Choroid plexus epithelial cell (primary cell): ENCODE measurements around the gene CNDP1.

Experiments used
- DNase-seq: peaks from one replicate; pipeline ENCODE4 v3.0.0-alpha.2; 2010; ENCODE audit warnings: low read depth
- H3K4me3 ChIP-seq: 2 replicates; pipeline ENCODE4 v1.5.1; 2011; ENCODE audit warnings: low read depth, mild to moderate bottlenecking, control low read depth, low read length, moderate library complexity
- TF ChIP-seq, protein P1 (sequence below): conservative IDR thresholded peaks from 2 replicates; pipeline ENCODE4 v1.5.1; 2011; ENCODE audit warnings: low read depth, mild to moderate bottlenecking, control low read depth, inconsistent platforms, low read length, moderate library complexity

The CNDP1 gene

DNA sequence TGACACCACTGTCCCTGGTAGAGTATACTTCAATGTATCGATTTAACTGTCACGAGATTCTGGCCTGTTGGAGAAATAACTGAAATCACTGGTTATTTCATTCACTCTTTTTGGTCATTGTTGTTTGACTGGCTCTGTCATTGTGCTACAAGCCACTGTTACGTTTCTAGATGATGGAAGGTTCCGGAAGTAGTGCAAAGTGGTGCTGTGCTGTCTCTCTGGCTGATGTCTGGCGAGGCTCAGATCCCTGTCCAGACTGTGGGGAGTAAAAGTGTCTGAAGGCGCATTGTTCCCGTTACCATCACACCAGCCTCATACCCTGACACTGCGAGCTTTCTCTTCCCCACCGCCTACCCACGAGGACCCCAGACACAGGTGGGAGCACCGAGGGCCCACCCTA is 11.7 kb downstream of the CNDP1 start:
- no peak for DNase-seq
- H3K4me3 ChIP-seq = no peak overlapping the region
- TF ChIP-seq, protein P1, sequence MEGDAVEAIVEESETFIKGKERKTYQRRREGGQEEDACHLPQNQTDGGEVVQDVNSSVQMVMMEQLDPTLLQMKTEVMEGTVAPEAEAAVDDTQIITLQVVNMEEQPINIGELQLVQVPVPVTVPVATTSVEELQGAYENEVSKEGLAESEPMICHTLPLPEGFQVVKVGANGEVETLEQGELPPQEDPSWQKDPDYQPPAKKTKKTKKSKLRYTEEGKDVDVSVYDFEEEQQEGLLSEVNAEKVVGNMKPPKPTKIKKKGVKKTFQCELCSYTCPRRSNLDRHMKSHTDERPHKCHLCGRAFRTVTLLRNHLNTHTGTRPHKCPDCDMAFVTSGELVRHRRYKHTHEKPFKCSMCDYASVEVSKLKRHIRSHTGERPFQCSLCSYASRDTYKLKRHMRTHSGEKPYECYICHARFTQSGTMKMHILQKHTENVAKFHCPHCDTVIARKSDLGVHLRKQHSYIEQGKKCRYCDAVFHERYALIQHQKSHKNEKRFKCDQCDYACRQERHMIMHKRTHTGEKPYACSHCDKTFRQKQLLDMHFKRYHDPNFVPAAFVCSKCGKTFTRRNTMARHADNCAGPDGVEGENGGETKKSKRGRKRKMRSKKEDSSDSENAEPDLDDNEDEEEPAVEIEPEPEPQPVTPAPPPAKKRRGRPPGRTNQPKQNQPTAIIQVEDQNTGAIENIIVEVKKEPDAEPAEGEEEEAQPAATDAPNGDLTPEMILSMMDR = no peak

DNA sequence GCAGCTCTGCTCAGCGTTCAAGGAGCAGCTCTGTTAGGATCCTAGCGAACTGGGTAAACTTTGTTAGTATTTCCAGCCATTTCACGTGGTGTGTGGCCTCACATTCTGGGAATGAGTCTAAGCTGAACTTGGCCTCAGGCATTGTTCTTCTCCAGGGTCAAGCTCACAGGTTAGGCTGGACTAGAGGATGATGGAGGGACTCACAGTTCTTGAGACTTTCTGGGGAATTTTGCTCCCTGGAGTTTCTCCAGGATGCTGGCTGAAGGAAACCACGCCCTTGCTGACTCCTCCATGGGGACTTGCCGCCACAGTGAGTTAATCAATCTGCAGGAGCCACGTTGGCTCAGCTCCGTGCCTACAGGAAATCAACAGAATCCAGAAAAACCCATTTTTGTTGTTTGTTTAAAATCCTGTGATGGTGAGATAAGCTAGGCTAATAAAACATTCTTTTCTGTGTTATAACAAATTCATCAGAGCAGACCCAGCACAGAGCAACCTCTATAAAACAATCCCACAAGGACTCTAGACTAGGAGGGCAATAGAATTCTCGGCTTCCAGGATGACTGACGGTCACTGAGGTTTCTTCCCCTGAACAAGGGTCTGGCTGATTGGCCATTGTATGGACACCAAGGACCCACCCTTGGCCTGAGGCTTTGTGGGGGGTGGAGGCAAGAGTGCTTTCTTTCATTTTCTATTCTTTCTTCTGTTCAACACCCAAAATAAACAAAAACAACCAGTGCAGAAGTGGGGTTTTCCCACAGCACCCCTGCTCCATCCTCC is 12.6 kb downstream of the CNDP1 start:
- no peak overlapping the region for H3K4me3 ChIP-seq
- peak; percentile 24 for DNase-seq
- TF ChIP-seq, protein P1 = no peak

DNA sequence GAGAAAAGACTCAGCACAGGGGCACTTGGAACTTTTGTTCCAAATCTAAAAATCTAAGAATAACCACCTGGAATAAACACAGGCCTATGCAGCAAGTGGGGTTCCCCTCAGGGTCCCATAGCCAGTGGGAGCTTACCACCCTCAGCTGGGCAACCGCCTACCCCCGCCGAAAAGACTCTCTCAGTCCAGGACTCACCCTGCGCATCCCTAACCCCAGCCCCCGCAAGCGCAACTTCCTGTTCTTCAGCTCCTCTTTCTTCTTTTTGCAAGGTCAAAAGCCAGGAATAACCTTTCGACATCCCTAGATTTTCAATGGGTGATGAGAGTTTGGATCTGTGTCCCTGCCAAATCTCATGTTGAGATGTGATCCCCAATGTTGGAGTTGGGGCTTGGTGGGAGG is 13.6 kb downstream of the CNDP1 start:
- DNase-seq = no peak
- TF ChIP-seq, protein P1 = no peak
- H3K4me3 ChIP-seq = no peak overlapping the region

DNA sequence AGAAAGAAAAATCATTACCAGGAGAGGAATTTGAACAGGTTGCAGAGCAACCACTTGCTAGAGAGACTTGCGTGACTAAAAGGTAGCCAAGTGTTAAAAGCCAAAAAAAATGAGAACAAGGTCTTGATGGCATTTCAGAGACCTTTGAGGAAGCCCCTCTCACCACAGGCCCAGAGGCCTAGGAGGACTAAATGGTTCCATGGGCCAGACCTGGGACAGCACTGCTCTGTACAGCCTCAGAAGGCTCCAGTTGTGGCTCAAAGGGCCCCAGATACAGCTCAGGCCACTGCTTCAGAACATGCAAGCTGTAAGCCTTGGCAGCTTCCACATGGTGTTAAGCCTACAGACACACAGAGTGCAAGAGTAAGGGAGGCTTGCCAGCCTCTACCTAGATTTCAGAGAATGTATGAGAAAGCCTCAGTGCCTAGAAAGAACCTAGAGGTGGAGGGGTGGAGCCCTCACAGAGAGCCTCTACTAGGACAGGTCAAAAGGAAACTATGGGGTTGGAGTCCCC is 15.3 kb downstream of the CNDP1 start:
- no peak overlapping the region for H3K4me3 ChIP-seq
- DNase-seq = no peak
- TF ChIP-seq, protein P1 = no peak

DNA sequence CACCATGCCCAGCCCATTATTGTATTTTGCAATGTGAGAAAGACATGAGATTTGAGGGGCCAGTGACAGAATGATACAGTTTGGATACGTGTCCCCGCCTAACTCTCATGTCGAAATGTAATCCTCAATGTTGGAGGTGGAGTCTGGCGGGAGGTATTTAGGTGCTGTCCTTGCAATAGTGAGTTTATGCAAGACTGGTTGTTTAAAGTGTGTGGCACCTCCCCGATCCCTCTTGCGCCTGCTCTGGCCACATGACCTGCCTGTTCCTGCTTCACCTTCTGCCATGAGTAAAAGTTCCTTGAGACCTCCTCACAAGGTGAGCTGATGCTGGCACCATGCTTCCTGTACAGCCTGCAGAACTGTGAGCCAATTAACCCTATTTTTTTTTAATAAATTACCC is 16.6 kb downstream of the CNDP1 start:
- no peak overlapping the region for H3K4me3 ChIP-seq
- TF ChIP-seq, protein P1 = no peak
- DNase-seq = no peak

DNA sequence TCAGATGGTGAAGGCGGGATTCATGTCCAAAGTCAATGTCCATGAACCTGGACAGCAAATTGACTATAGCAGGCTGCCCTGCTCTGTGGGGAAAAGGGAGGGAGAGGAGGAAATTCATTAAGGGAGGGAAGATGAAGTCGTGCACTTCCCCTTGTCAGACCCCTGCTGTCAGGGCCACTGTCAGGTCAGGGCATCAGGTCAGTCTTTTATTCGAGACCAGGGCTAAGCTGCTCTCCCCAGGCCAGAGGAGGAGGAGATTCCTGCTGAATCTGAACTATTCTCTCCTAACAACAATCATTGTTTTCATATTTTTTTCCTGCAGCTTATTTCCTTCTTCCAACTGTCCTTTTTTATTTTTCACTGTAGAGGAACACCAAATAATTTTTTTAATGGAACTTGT is 17.2 kb downstream of the CNDP1 start:
- TF ChIP-seq, protein P1 = no peak
- no peak for DNase-seq
- no peak overlapping the region for H3K4me3 ChIP-seq

DNA sequence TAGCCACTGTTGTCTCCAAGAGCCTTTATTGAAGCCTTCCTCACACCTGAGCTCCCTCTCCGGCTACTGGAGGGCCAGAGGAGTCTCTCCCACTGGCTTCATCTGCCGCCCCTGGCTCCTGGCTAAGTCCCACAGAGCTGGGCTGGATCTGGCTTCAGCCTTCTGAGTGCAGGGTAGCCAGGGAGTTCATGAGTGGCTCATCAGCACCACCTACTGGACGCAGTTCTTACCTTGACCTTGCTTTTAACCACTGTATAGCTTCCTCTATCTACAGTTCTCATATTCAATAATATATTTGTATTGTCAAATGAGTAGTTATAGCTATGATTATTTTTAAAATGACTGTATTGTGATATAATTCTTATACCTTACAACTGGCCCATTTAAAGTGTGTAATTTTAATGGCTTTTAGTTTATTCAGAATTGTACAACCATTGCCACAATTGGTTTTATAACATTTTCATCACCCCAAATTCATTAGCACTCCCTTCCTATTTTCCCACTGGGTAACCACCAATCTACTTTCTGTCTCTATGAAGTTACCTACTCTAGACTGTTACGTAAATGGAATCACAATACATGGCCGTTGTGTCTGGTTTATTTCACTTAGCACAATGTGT is 17.7 kb downstream of the CNDP1 start:
- TF ChIP-seq, protein P1 = peak; percentile 90
- H3K4me3 ChIP-seq = no peak overlapping the region
- peak; percentile 93 for DNase-seq
